Heart left ventricle (tissue), 16 donors: ENCODE measurements around the gene ATP6V0E2. TPM values are rescaled to one million over a fixed set of nuclear protein-coding genes. Genes with fewer than 3 reads are reported as not detected.
"Not testable (repeated sequence)": the region's sequence is repeated elsewhere in the genome, so short reads cannot be mapped to it uniquely, and the experiment has no call there.

Source experiments
- ATAC-seq, 4 donors: fragments of 200-7000 bp; cut with Tn5 transposase; one replicate each; pipeline ENCODE4 v1.9.1; 2020 to 2022; ENCODE audit warnings: moderate library complexity in 4 of 4, mild to moderate bottlenecking in 3 of 4, moderate number of reproducible peaks in 1 of 4
- DNase-seq, 5 donors: peaks; one replicate each; pipeline ENCODE4 v3.0.0-alpha.2; 2020
- H3K27ac ChIP-seq, 12 donors: fragments of 200-600 bp; sonication (generic) in 4 of 12; one replicate each; pipeline versions ENCODE4 v1.5.0 to v1.8.0; 2016 to 2022; ENCODE audit warnings: mild to moderate bottlenecking in 2 of 12
- H3K27me3 ChIP-seq, 9 donors: fragments of 200-600 bp; sonication (generic) in 2 of 9; one replicate each; pipeline versions ENCODE4 v1.5.1 to v1.8.0; 2016 to 2022; ENCODE audit warnings: mild to moderate bottlenecking in 3 of 9
- H3K36me3 ChIP-seq, 9 donors: fragments of 200-600 bp; sonication (generic) in 2 of 9; one replicate each; pipeline versions ENCODE4 v1.5.0 to v1.8.0; 2018 to 2022; ENCODE audit warnings: mild to moderate bottlenecking in 2 of 9
- H3K4me1 ChIP-seq, 12 donors: fragments of 200-600 bp; sonication (generic) in 4 of 12; one replicate each; pipeline versions ENCODE4 v1.5.0 to v1.8.0; 2016 to 2022; ENCODE audit warnings: mild to moderate bottlenecking in 3 of 12
- H3K4me3 ChIP-seq, 12 donors: fragments of 200-600 bp; sonication (generic) in 4 of 12; one replicate each; pipeline versions ENCODE4 v1.5.0 to v1.8.0; 2017 to 2022; ENCODE audit warnings: mild to moderate bottlenecking in 9 of 12, moderate library complexity in 4 of 12
- H3K9me3 ChIP-seq, 12 donors: fragments of 200-600 bp; sonication (generic) in 4 of 12; one replicate each; pipeline versions ENCODE4 v1.5.0 to v1.8.0; 2016 to 2022; ENCODE audit warnings: mild to moderate bottlenecking in 1 of 12
- CTCF ChIP-seq, 12 donors: fragments of 200-600 bp; sonication (generic) in 4 of 12; IDR thresholded peaks; one replicate each; pipeline versions ENCODE4 v1.5.0 to v1.8.0; 2018 to 2022; ENCODE audit warnings: antibody characterized with exemption in 12 of 12, mild to moderate bottlenecking in 5 of 12
- POLR2A ChIP-seq, 2 donors: fragments of 450-650 bp; IDR thresholded peaks; one replicate each; pipeline ENCODE4 v1.6.1; 2017; ENCODE audit warnings: antibody characterized with exemption in 2 of 2, mild to moderate bottlenecking in 2 of 2, moderate library complexity in 2 of 2
- WGBS, 4 donors: extraction: QIAGEN DNeasy Blood & Tissue Kit in 2 of 4; methylation state at CpG; one replicate each; pipeline versions ENCODE4 v1.1.5 to v1.1.7; 2013 to 2018; 5-methylcytosine and 5-hydroxymethylcytosine counted together
- intact Hi-C, 10 donors: fragments of 100-400 bp; cut with DNase I; formaldehyde crosslinking; loops; one replicate each; pipeline versions ENCODE4 v1.11.1 to v1.14.2; 2022
- polyA plus RNA-seq, 2 donors: library from polyadenylated mRNA; stranded (reverse); fragments of 200-250 nt; gene quantifications; one replicate each; pipeline ENCODE4 v1.2.3, GENCODE V29; 2013
- total RNA-seq, 9 donors: library from RNA; depleted of rRNA in 2 of 9; stranded (reverse); fragments of >200 nt in 2 of 9; fragmentation: NEBNext Ultra II Directional in 3 of 9; extraction: Animal tissue kit (Norgen Biotek cat#: 25700) in 3 of 9; gene quantifications; one replicate each; pipeline versions ENCODE4 v1.1.0 to v1.2.4, GENCODE V29; 2016 to 2023
- donor health status: ischemic (EF 13 %, LVEDD 7.1; RV severe dilation, severe dysfunction).
- donor health status: healthy with polysubstance abuse.
- donor health status: DM: no; HTN: yes; CAD: no.
- donor health status: DM: no; HTN: no; CAD: no.
- donor health status: ischemic (EF 25% LVEDD 6.9; RV normal size, moderate dysfunction).
- donor health status: ischemic (EF 25% LVEDD 5.7; RV mildly dilated, moderate dysfunction).
- donor health status: healthy.
- donor health status: DM: yes; HTN: yes; CAD: no.
- donor health status: ischemic (EF 35%, LVEDD 5.7; RV mildly dilated, moderate dysfunction).
- donor health status: nonischemic (EF 11% LVEDD 7.7; RV severe dilation, severe dysfunction).
- donor health status: DM: yes; HTN: yes; CAD: no.
- donor health status: PGD.
- donor health status: ischemic (EF 29% LVEDD 5.4; RV normal size, mild dysfunction).
- donor health status: nonischemic (EF 23%, LVEDD 6.1; RV moderate dilation, normal function).

ATP6V0E2 gene
- total and polyA plus RNA-seq, 11 donors = 39.0 to 137 (median 92.2) TPM

- ATAC-seq (peak in 3 of 4 donors; percentile 4 to 43 (median 22)), DNase-seq (peak in 2 of 5 donors; percentile 19 to 32)
- Histone ChIP-seq H3K36me3 (peaks cover 0 to under 1% (median 0%) of the 10 kb centered on the region in 9 donors), H3K4me1 (peaks cover 0 to 50% (median 25%) of the 10 kb centered on the region in 12 donors), H3K27me3 (no peaks in the 10 kb centered on the region), H3K27ac (peak overlapping the region in 6 of 12 donors; percentile 11 to 62 (median 30)), H3K9me3 (no peaks in the 10 kb centered on the region), H3K4me3 (no peak overlapping the region)
- intact Hi-C loops = loop anchor here in 4 of 10 donors (10.0 kb wide), 2 partner anchors 159 to 389 kb away; no protein-coding TSS in a partner anchor
- WGBS, 4 donors = 43 to 68% (median 66%) methylated on average over 10 to 13 of the region's 13 CpGs
- TF ChIP-seq CTCF (IDR thresholded peaks at IDR 0.05) (no peak), POLR2A (IDR thresholded peaks at IDR 0.05) (no peak)
Observed at GRCh38 chr7:149885191-149886017, 11.6 kb downstream of the ATP6V0E2 start.

- no peaks in the 10 kb centered on the region for H3K27me3 ChIP-seq
- TF ChIP-seq POLR2A (IDR thresholded peaks at IDR 0.05) = no peak
- TF ChIP-seq CTCF (IDR thresholded peaks at IDR 0.05) = no peak
- no peaks in the 10 kb centered on the region for H3K36me3 ChIP-seq
- no peak for ATAC-seq
- DNase-seq = no peak
- H3K9me3 ChIP-seq = no peaks in the 10 kb centered on the region
- no peak overlapping the region for H3K4me3 ChIP-seq
- H3K4me1 ChIP-seq = peaks cover 0 to 45% (median 23%) of the 10 kb centered on the region in 12 donors
- 76 to 80% (median 77%) methylated on average over 4 of the region's 4 CpGs for WGBS, 4 donors
- no peak overlapping the region for H3K27ac ChIP-seq
- intact Hi-C loops = loop anchor here in 4 of 10 donors (10.0 kb wide), 2 partner anchors 159 to 389 kb away; no protein-coding TSS in a partner anchor
Observed at GRCh38 chr7:149886018-149886415, 12.2 kb downstream of the ATP6V0E2 start.

GRCh38 chr7:149887311-149887710, 13.5 kb downstream of the ATP6V0E2 start:
- TF ChIP-seq POLR2A (IDR thresholded peaks at IDR 0.05) (no peak), CTCF (IDR thresholded peaks at IDR 0.05) (no peak)
- Histone ChIP-seq H3K27me3 (no peaks in the 10 kb centered on the region), H3K4me3 (no peak overlapping the region), H3K36me3 (no peaks in the 10 kb centered on the region), H3K4me1 (peaks cover 0 to 35% (median 21%) of the 10 kb centered on the region in 12 donors), H3K9me3 (no peaks in the 10 kb centered on the region), H3K27ac (no peak overlapping the region)
- ATAC-seq (no peak), DNase-seq (no peak)
- 94 to 98% (median 95%) methylated on average over 6 to 7 of the region's 7 CpGs for WGBS, 4 donors
- intact Hi-C loops = loop anchor here in 4 of 10 donors (10.0 kb wide), 2 partner anchors 157 to 387 kb away; no protein-coding TSS in a partner anchor

GRCh38 chr7:149890715-149891114, 16.9 kb downstream of the ATP6V0E2 start:
- H3K27ac ChIP-seq, H3K4me3 ChIP-seq, intact Hi-C loops, H3K27me3 ChIP-seq, H3K4me1 ChIP-seq, H3K9me3 ChIP-seq, H3K36me3 ChIP-seq, DNase-seq, ATAC-seq: not testable (repeated sequence)
- 0 to 39% (median 32%) methylated on average over 1 to 2 of the region's 2 CpGs for WGBS, 4 donors

- WGBS, 4 donors = 67 to 71% (median 70%) methylated on average over 8 of the region's 8 CpGs
- H3K27ac ChIP-seq, H3K36me3 ChIP-seq, H3K4me1 ChIP-seq, H3K27me3 ChIP-seq, ATAC-seq, H3K9me3 ChIP-seq, H3K4me3 ChIP-seq, intact Hi-C loops, DNase-seq: not testable (repeated sequence)
Observed at GRCh38 chr7:149894957-149895356, 21.2 kb downstream of the ATP6V0E2 start.

GRCh38 chr7:149907776-149908376, 34.1 kb downstream of the ATP6V0E2 start:
- H3K27me3 ChIP-seq, H3K4me3 ChIP-seq, H3K36me3 ChIP-seq, H3K27ac ChIP-seq, H3K9me3 ChIP-seq, intact Hi-C loops, DNase-seq, H3K4me1 ChIP-seq, ATAC-seq: not testable (repeated sequence)
- WGBS, 4 donors = 71 to 87% (median 75%) methylated on average over 4 of the region's 6 CpGs

- H3K36me3 ChIP-seq, H3K27me3 ChIP-seq, intact Hi-C loops, H3K9me3 ChIP-seq, DNase-seq, H3K4me1 ChIP-seq, H3K27ac ChIP-seq, H3K4me3 ChIP-seq: not testable (repeated sequence)
- ATAC-seq = peak in 1 of 4 donors; percentile 20
- WGBS, 4 donors = 68 to 76% (median 73%) methylated on average over 7 to 8 of the region's 9 CpGs
Observed at GRCh38 chr7:149910219-149910618, 36.5 kb downstream of the ATP6V0E2 start.
